T-helper 2 cell (primary cell): ENCODE measurements around the gene KYAT1.
A peak's percentile ranks its signal among the peaks of the same experiment; 100 is the strongest.
"Not testable (repeated sequence)": the region's sequence is repeated elsewhere in the genome, so short reads cannot be mapped to it uniquely, and the experiment has no call there.

Experiments
- DNase-seq, 5 experiments: peaks; one replicate each; pipeline versions ENCODE4 v3.0.0 to v3.0.0-alpha.2; 2012 to 2022

The KYAT1 gene

DNA sequence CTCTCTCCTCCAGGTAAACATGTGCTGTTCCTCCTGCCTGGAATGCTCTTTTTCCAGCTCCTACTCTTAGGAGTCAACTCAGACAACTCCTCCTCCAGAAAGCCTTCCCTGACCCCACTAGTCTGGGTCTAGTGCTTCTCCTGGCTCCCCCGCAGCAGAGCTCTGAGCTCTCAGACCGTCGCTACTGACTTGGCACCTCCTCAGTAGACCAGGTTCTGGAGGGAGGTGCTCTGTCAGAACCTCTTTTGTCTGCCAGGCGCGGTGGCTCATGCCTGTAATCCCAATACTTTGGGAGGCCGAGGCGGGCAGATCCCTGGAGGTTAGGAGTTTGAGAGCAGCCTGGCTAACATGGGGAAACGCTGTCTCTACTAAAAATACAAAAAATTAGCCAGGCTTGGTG, 3.6 kb upstream of the KYAT1 start:
- no peak for DNase-seq

DNA sequence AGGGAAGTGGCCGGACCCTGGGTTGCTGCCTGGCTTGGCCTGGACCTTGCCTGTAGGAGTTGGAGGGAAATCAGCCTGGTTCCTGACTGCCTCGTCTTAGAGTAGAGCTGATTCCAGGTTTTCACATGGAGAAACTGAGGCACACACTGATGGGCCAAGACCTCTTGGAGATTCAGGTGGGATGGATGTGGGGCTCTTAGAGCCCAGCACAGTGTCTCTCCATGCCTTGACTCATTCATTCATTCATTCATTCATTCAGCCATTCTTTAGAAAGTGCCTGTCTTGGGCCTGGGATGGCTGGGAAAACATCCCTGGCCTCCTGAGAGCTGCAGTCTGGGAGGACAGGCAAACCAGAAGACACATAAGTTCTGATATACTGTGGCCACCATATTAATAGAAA, 2.4 kb upstream of the KYAT1 start:
- no peak for DNase-seq

DNA sequence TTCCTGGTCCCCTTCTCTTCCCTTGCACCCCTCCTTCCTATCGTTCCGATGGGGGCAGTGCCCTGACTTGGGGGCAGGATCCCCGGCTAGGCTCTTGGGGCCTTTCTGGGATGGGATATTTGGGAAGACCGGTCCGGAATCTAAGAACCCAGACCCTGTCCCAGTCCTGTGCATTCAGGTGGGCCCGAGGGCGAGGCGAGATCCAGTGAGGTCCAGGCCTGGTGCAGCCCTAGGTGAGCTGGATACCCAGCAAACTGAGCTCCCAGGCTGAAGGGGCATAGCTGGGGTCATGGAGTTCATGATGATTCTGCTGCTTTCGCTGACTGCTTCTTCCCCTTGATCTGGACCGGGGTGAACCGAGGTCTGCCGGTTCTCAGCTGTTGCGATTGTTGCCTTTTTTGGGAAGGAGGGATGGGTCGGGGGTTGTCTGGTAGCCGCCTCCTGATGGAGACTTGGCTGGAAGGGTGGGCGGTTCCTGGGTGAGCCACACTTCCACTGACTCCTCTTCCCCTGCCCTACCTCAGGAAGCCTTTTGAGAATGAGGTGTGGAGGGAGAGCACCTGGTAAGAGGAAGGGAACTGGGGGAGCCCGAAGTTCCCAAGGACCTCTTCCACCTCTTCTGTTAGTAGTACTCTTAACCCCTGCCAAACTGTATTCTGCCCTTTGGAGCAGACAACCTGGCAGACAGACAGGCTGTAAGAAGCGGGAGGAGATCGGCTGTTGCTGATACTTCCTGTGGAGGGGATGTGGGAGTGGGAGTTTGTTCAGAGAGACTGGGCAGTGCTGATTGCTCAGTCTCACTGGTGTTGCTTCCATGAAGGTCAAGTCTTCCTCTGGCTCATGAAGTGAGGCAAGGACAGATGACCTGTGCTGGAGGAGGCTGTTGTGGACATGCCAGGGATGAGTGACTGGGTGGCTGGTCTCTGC, 1.2 kb upstream of the KYAT1 start:
- no peak for DNase-seq

DNA sequence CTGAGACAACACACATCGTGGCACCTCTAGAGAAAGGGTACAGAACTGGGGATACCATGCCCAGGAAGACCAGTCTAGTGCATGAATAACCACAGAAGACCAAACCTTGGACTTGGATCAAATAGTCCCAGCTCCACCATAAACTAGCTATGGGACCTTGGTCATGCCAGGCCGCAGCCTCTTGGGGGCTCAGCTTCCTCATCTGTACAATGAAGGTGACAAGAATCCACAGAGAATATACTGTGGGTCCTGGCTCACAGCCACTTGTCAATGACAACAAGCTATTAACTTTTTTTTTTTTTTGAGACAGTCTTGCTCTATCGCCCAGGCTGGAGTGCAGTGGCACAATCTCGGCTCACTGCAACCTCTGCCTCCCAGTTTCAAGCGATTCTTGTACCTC, 3.9 kb downstream of the KYAT1 start:
- DNase-seq: no peak

DNA sequence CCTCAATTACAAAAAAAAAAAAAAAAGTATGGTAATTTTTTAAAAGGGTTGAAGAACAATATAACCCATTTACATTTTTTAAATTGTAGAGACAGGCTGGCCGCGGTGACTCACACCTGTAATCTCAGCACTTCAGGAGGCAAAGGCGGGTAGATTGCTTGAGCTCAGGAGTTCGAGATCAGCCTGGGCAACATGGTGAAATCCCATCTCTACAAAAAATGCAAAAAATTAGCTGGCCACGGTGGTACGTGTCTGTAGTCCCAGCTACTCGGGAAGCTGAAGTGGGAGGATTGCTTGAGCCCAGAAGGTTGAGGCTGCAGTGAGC, 10.8 kb downstream of the KYAT1 start:
- not testable (repeated sequence) for DNase-seq

DNA sequence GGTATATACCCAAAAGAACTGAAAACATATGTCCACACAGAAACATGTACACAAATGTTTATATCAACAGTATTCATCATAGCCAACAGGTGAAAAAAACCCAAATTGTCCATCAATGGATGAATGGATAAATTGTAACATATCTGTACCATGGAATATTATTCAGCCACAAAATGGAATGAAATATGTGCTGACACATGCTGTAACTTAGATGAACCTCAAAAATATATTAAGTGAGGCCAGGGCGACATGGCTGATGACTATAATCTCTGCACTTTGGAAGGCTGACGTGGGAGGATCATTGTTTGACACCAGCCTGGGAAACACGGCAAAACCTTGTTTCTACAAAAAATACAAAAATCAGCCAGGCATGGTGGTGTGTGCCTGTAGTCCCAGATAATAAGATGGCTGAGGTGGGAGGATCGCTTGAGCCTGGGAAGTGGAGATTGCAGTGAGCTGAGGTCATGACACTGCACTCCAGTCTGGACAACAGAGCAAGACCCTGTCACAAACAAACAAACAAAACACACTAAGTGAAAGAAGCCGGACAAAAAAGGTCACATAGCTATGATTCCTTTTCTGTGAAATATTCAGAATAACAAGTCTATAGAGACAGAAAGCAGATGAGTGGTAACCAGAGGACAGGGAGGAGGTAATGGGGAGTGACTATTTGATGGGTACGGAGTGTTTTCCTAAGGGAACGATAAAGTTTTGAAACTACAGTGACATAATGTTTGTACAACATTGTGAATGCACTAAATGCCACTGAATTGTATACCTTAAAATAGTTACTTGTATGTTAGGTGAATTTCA, 11.4 kb downstream of the KYAT1 start:
- no peak for DNase-seq

DNA sequence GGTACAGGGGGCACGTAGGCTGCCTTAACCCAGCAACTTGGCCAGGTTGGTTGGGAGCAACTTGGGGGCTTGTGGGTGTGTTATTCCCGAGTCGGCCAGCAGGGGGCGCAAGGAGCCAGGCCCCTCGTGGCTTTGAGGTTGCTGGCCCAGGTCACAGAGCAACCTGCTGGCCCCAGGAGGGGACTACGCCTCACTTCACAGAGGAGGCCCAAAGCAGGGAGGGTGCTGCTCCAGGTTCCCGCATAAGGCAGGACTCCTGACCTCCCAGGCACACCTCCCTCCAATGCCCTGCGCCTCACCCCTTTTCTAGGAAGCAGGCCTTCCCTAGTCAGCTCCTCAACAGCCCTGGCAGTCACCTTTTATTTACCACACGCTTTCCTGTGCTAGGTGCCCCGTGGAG, 18.1 kb downstream of the KYAT1 start:
- peak; percentile 62 to 81 (median 77) for DNase-seq

DNA sequence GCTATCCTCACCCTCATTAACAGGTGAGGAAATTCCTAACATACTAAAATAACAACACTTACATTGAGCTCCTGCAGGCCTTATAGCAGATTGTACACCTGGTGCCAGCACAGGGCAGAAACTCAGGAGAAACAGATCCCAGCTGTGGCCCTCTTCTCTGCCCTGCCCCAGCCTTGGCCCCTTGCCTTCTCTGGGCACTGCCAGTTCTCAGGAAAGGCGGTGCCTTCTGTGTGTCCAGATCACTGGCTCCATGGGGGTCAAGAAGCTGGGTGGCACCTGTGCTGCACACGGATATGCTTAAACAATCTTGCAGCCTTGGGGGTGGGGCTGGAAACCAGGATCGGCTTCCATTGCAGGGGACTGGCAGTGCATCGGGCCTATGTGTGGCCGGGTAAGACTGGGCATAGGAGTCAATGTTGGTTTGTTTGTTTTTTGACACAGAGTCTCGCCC, 19.3 kb downstream of the KYAT1 start:
- no peak for DNase-seq

DNA sequence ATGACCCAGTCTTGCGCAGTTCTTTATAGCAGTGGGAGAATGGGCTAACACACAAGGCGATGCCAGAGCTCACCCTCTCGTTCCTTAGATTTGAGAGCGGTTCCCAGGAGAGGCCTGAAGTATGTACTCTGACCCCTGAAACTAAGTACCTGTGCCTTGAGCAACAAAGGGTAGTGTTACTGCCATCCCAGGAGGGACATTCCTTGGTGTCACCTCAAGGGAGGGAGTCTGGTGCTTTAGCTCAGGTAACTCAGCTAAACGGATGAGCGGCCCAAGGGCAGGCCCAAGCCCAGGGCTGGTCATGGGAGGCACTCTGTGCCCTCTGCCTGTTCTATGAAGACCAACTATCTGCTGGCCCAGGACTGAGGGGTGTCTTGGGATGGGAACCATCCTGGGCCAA, 20.2 kb downstream of the KYAT1 start:
- no peak for DNase-seq

DNA sequence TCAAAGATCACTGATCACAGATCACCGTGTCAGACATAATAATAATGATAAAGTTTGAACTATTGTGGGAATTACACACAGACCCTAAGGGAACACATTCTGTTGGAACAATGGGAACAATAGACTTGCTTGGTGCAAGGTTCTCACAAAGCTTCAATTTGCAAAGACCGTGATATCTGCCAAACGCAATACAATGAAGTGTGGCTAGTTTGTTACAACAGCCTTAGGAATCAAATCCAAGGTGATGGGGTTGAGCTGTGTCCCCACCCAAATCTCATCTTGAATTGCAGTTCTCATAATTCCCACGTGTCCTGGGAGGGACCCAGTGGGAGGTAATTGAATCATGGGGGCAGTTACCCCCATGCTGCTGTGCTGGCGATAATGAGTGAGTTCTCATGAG, 20.8 kb downstream of the KYAT1 start:
- no peak for DNase-seq

DNA sequence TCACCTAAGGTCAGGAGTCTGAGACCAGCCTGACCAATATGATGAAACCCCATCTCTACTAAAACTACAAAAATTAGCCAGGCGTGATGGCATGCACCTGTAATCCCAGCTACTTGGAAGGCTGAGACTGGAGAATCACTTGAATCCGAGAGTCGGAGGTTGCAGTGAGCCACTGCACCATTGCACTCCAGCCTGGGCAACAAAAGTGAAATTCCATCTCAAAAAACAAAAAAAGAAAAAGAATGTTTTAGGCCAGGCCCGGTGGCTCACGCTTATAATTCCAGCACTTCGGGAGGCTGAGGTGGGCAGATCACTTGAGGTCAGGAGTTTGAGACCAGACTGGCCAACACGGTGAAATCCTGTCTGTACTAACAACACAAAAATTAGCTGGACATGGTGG, 23.3 kb downstream of the KYAT1 start:
- DNase-seq: not testable (repeated sequence)

DNA sequence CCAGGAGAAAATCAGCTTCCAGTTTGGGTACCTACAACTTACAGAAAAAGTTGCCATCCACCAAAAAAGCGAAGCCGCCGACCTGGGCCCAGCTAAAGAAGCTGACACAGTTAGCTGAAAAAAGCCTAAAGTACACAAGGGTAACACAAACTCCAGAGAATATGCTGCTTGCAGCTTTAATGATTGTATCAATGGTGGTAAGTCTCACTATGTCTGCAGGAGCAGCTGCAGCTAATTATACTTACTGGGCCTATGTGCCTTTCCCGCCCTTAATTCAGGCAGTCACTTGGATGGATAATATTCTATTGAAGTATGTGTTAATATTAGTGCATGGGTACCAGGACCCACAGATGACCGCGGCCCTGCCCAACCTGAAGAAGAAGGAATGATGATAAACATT, 27.3 kb downstream of the KYAT1 start:
- not testable (repeated sequence) for DNase-seq

DNA sequence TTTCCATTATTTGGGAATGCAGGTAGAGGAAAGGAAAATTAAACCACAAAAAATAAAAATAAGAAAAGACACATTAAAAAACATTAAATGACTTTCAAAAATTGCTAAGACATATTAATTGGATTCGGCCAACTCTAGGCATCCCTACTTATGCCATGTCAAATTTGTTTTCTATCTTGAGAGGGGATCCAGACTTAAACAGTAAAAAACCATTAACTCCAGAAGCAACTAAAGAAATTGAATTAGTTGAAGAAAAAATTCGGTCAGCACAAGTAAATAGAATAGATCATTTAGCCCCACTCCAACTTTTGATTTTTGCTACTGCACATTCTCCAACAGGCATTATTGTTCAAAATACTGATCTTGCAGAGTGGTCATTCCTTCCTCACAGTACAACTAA, 29.1 kb downstream of the KYAT1 start:
- not testable (repeated sequence) for DNase-seq

DNA sequence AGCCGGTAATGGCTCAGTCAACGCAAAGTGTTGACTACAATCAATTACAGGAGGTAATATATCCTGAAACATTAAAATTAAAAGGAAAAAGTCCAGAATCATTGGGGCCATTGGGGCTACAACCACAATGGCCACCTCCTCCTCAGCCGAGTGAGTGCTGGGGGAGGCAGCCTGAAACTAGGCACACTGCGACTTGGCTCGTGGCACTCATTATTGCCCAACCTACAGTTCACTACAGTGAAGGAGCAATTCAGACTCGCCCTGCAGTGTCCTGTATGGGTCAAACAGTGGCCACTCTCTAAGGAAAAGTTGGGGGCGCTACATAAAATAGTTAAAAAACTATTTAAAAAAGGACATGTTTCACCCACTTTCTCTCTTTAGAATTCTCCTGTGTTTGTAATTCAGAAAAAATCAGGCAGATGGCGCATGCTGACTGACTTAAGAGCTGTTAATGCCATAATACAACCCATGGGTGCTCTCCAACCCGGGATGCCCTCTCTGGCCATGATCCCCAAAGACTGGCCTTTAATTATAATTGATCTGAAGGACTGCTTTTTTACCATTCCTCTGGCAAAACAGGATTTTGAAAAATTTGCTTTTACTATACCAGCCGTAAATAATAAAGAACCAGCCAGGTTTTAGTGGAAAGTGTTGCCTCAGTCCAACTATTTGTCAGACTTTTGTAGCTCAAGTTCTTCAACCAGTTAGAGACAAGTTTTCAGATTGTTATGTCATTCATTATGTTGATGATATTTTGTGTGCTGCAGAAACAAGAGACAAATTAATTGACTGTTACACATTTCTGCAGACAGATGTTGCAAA, 29.8 kb downstream of the KYAT1 start:
- peak in 1 of 5 experiments; percentile 22 for DNase-seq

DNA sequence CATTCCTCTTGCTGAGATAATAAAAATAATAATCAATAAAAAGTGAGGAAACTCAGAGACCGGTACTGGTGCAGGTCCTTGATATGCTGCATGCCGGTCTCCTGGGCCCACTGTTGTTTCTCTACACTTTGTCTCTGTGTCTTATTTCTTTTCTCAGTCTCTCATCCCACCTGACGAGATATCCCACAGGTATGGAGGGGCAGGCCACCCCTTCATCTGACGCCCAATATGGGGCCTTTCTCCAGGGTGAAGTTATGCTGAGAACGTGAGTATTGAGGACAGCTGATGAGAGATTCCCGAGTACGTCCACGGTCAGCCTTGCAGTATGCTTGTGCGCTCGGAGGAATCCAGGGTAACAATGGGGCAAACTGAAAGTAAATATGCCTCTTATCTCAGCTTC, 30.7 kb downstream of the KYAT1 start:
- DNase-seq: not testable (repeated sequence)

DNA sequence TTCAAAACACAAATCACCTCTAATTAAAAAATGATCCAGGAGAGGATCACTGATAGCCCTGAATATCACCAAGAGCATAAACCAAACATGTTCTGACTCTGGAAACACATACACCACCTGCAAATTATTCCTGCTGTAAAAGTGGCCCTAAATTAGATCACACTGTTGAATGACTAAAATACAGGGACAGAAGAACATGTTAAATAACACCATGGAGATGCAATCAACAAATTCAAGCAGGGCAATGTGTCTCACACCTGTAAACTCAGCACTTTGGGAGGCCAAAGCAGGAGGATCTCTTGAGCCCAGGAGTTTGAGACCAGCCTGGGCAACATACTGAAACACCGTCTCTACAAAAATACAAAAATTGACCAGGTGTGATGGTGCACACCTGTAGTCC, 33.9 kb downstream of the KYAT1 start:
- no peak for DNase-seq

DNA sequence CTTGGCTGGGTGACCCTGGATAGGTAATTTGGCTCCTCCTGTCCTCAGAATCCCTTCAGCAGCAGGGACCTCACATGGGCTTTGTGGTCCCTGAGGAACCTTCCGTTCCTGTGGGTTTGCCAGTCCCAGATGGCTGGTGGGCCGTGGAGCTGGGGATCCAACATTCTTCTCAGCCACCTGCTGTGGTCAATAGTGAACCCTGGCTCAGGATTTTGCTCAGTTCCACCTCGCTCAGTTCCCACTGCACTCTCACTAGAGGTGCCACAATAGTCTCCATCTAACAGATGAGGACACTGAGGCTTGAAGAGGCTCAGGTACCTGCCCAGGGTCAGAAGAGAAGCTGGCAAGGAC, 35.1 kb downstream of the KYAT1 start:
- no peak for DNase-seq

DNA sequence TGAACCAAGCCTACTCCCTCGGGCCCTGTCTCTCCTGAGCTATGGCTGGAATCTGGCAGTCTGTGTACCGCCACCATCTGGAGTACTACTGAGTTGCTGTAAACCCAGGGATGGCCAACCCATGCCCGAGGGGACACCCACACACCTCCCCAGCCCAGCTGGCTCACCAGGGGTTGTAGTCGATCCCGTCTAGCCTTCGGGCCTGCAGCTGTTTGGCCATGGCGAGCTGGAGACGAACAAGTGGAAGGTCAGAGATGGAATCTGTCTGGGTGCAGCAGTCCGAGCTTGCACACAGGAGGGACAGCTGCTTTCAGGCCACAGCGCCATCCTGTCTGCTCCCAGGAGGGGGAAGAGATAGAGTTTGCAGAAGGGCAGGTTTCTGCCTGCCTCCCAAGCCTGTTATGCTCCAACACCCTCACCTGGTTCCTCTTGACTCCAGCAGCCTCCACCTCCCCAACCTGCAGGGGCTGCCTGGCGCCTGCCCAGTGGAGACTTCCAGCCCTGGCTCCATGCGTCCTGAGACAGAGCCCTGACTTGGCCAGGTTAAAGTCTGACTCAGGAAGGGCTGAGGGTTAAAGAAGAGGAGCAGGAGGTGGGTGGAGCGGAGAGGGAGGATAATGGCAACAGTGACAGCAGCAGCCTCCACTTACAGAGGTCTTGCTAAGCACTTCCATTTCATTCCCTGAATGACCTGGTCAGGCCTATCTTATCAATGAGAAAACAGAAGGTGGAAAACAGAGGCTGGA, 36.4 kb downstream of the KYAT1 start:
- DNase-seq: no peak

DNA sequence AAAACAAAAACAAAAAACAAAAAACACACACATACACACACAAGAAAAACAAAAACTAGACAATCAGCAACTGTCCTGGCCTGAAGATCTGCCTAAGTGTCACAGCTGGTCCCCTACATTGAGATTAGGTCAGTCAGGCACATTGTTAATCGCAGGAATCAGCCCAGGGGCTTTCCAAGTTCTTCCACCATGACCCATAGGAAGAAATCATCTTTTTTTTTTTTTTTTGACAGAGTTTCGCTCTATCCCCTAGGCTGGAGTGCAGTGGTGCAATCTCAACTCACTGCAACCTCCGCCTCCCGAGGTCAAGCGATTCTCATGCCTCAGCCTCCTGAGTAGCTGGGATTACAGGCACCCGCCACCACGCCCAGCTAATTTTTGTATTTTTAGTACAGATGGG, 38.6 kb downstream of the KYAT1 start:
- not testable (repeated sequence) for DNase-seq

DNA sequence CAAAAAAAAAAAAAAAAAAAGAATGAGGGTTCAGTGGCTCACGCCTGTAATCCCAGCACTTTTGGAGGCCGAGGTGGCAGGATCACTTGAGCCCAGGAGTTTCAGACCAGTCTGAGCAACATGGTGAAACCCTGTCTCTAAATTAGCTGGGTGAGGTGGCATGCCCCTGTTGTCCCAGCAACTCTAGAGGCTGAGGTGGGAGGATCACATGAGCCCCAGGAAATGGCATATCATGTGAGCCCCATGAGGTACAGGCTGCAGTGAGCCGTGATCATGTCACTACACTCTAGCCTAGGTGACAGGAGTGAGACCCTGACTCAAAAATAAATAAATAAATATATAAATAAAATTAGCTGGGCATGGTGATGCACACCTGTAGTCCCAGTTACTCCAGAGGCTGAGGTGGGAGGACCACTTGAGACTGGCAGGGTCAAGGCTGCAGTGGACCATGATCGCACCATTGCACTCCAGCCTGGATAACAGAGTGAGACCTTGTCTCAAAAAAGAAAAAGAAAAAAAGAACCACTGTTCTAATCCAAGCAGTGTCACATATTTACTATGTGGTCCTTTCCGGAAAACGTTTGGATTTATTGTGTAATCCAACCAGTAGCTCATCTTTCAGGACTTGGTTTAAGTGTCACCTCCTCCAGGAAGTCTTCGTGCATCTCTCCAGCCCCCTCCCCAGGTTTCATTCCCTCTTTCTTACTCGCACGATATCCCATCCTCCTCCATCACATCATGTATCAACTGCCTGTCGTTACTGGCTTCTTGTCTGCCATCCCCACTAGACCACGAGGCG, 39.9 kb downstream of the KYAT1 start:
- DNase-seq: no peak

DNA sequence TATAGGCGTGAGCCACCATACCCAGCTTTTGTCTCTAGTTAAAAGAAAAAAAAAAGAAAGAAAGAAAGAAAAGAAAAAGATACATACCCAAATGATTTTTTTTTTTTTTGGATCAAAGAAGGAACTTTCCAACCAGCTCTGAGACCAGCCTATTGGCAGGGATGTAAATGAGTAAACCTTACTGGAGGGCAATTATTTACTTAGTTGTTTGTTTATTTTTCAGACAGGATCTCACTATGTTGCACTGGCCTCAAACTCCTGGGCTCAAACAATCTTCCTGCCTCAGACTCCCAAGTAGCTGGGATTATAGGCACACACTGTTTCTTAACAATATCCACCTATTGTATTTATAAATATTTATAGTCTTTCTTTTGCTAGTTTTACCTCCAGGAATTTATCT, 41.2 kb downstream of the KYAT1 start:
- DNase-seq: no peak

DNA sequence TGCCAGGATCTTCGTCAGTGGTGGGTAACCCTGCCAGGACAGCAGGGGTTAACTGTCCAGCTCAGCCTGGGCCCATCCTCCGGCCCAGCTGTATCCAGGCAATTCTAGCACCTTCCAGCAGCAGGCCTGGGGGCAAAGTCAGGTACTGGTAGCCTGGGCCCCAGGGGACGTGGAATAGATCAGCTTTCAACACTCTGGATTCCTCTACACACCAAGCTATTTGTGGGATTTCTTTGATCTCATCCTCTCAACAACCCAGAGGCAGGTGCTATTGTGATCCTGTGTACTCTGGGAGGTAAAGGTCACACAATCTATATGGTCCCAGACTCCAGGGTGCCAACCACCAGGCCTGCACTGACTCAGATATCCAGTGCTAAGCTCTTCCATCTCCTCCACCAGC, 43.4 kb downstream of the KYAT1 start:
- DNase-seq: no peak
